NCI-H526 (cell line): Measurements from ENCODE around the gene CHCHD2.
"Not testable (repeated sequence)": the region's sequence is repeated elsewhere in the genome, so short reads cannot be mapped to it uniquely, and the experiment has no call there.

Source experiments
- DNase-seq, 2 experiments: peaks; one replicate each; lab custom pipeline; 2025; lab: John Stamatoyannopoulos, UW

The CHCHD2 gene

DNA sequence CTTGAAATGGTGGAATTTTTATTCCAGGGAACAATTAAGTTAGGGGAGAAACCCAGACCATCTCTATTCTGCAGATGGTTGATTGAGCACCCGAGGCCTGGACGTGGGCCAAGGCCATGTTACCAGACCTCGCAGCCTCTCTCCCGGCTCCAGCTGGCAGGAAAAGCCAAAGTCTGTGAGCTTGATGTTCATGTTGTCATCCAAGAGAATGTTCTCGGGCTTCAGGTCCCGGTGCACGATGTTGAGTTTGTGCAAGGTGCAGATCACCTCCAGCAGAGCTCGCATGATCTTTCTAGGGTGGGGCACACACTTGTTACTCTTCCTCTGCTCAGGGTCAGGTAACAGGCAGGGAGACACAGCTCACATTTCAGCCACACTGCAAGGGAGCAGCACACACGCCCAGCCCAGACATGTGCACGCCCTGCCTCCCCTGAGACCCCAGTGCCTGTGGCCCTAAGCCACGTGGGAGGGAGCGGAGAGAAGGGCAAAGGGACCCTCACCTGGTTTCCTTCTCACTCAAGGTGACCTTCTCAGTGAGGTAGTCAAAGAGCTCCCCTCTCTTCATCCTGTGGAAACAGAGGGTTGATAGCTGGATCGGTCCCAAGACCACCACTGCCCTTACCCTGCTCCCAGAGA lies 23.0 kb downstream of the CHCHD2 start:
- DNase-seq: no peak

DNA sequence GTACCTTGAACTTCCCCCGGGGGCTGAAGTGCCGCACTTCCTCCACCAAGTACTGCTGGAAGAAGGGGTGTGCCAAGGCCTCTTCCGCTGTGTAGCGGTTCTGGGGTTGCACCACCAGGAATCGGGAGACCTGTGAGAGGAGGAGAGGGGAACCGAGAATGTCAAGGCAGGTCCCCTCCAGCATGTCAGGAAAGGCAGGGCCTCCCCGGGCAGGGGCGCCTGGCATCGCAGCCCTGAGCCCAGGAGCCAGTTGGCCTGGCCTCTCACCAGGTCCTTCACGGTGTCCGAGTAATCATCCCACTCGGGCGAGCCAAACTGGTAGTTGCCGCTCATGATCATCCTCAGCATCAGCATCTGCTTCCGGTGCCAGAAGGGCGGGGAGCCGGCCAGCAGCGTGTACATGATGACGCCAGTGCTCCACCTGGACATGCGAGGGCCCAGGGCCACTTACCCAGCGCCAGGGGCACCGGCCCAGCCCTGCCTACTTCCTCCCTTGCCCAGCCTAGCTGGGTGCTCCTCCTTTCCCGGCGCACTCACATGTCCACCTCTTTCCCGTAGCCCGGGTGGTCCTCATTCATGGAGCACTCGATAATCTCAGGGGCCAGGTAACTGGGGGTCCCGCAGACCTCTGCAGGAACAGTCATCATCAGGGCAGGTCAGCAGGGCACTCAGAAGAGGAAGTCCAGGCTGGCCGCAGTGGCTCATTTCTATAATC lies 24.5 kb downstream of the CHCHD2 start:
- DNase-seq: no peak

DNA sequence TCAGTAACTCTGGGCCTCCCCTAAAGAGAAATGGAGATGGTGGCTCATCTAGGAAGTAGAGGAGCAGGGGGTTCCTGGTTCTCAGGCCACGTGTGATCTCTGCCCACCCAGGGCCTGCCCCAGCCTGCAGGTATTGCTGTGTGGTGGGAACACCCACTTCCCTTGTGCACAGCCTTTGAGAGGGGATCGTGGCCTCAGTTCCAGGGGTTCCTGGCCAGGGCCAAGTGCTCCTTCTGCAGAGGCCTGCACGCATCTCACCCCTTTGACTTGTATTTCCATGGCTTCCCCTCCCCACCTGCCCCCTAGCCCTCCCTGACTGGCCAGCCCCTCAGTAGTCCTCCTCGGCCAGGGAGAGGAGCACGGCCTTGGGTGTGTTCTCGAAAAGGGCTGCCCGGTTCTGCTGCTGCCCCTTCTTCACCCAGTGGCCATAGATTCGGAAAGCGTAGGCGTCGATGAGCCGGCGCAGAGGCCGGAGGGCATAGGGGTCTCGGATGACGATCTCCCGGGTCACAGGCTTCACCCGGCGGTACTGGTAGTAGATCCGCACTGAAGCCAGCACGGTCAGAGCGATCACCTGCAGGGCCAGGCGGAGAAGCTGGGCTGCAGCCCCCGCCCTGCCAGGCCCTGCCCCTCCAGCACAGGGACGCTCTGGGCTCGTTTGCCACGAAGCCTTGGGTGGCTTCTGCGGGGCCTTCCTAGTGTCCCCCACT lies 25.4 kb downstream of the CHCHD2 start:
- DNase-seq: not testable (repeated sequence)

DNA sequence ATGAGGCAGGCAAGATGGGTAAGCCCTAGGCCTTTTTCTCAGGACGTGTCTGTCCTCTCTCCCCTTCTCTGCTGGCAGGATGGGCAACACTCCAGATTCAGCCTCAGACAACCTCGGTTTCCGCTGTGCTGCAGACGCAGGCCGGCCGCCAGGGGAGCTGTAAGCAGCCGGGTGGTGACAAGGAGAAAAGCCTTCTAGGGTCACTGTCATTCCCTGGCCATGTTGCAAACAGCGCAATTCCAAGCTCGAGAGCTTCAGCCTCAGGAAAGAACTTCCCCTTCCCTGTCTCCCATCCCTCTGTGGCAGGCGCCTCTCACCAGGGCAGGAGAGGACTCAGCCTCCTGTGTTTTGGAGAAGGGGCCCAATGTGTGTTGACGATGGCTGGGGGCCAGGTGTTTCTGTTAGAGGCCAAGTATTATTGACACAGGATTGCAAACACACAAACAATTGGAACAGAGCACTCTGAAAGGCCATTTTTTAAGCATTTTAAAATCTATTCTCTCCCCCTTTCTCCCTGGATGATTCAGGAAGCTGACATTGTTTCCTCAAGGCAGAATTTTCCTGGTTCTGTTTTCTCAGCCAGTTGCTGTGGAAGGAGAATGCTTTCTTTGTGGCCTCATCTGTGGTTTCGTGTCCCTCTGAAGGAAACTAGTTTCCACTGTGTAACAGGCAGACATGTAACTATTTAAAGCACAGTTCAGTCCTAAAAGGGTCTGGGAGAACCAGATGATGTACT lies 26.7 kb downstream of the CHCHD2 start:
- peak in 1 of 2 experiments; percentile 12 for DNase-seq

DNA sequence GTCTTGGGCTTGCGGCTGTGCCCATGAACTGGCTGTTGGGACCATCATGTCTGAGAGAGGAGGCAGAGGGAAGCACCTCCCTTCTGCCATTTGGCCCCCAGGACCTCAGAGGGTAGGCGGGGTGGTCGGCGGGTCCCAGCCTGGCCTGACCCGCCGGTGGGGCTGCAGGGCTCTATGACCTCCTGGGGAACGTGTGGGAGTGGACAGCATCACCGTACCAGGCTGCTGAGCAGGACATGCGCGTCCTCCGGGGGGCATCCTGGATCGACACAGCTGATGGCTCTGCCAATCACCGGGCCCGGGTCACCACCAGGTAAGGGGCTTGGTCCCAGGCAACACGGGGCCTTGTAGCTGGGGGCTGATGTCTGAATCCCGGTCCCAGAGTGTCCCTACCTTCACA lies 28.1 kb downstream of the CHCHD2 start:
- no peak for DNase-seq

DNA sequence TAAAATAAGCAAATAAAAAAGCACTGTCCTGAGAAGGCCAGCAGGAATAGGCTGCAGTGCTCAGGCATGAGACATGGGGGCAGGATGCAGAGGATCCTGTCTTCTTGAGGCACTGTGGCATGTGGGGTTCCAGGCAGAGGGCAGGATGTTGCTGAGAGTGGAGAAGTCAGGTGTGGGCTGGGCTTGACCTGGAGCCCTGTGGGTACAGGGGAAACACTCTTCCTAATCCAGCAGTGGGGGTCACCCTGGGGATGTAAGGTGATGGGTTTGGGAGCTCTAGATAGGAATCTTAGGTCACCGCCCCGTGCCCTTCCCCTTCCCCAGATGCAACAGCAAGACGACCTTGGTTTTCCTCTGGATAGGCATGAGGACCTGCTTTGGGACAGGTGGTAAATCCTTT lies 28.6 kb downstream of the CHCHD2 start:
- no peak for DNase-seq

DNA sequence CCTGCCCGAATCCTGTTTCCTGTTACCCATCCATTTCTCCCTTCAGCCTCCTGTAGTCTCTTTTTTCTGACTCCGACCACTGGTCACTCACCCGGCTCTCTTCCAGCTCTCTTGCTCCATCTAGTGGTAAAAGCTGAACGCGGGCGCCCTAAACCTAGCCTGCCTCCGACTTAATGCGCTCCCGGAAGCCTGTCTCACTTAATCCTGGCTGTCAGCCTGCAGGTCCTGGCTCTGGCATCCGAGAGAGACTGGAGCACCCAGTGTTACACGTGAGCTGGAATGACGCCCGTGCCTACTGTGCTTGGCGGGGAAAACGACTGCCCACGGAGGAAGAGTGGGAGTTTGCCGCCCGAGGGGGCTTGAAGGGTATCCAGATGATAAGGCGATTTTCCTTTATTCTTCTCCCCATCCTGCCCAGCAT lies 31.9 kb downstream of the CHCHD2 start:
- peak; percentile 73 to 85 for DNase-seq

DNA sequence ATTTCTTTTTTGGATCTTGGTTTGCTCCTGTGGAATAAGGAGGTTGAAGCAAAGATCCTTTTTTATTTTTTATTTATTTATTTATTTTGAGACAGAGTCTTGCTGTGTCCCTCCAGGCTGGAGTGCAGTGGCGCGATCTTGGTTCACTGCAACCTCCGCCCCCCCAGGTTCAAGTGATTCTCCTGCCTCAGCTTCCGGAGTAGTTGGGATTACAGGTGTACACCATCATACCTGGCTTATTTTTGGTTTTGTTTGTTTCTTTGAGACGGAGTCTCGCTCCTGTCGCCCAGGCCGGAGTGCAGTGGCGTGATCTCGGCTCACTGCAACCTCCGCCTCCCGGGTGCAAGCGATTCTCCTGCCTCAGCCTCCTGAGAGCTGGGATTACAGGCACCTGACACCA lies 39.9 kb downstream of the CHCHD2 start:
- not testable (repeated sequence) for DNase-seq

DNA sequence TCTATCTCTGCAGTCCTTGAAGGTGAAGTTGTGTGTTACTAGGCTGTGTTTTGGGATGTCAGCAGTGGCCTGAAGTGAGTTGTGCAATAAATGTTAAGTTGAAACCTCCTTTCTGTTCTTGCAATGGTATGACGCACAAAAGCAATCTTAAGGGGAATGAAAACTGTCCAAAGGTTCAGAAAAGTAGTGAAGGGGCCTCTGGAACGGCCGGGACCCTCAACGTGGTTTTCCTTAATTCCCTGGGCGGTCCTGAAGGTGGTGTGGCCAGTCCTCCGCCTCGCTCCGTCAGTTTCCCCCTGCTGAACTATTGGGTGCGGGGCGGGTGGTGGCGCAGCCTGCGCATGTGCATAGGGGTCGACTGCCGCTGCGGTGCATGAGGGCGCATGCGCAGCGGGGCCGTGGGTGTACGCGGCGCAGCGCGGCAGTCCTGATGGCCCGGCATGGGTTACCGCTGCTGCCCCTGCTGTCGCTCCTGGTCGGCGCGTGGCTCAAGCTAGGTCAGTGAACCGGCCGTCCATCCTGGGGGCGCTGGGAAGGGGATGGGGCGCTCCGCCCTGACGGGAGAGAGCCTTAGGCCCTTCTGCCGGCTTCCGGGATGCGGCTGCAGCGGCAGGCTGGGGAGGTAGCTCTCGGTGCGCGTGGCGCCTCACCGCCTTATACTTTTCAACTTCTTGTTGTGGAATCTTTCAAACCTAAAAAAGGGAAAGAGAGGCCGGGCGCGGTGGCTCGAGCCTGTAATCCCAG lies 42.2 kb downstream of the CHCHD2 start, which contains the start of gene SUMF2:
SUMF2 (plus strand) TSS at position 405 of the 744 bp plus-strand sequence; CDS start at position 431, 26 bp downstream.
- peak; percentile 71 to 91 for DNase-seq

DNA sequence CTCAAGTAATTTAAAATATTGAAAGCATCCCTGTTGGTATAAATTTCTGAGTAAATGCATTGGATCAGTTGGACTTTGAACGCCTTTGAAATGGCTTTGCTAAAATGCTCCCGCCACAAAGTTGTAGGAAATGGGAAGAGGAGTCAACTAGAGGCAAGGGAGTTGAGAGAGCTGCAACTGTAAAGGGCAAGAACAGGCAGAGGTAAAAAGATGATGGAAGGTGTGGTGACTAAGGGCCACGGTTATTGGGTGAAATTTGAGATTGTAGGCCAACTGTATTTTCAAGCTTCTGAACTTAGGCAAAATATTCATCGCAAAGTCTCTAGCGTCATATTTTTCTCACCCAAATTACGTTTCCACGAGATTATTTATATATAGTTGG lies 42.8 kb downstream of the CHCHD2 start:
- peak in 1 of 2 experiments; percentile 34 for DNase-seq

DNA sequence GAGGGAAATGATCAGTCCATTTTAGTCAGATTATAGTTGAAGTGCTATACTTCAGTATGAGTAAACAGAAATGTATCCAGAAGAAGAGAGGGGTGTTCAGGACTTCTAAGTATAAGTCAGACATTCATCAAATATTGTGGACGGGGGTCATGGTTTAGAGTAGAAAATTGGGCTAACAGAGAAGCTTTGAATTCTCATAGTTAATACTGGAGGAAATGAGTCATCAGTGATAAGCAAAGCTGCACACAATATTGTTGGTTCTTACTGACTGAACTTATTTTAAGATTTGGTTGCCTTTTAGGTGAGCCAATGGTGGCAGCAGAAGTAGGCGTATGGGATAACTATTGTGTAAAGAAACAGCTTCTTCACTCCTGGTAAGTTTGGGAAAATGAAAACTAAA lies 43.9 kb downstream of the CHCHD2 start:
- no peak for DNase-seq

DNA sequence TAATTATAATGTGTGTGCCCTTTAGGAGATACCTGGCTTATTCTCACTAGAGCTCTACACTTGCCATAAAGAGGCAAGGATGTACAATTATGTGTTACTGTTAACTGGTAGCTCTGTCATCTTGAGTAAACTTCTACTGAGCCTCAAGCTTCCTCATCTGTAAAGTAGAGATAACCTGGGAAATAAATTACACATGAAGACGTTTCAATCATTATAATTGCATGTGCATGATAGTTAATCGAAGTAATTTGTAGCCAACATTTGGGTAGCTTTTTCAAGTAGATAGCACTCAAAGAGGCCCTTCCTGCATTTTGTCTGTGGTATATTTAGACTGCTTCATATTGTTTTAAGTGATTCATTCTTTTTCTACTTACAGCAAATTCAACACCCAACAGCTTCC lies 52.3 kb downstream of the CHCHD2 start:
- DNase-seq: no peak

DNA sequence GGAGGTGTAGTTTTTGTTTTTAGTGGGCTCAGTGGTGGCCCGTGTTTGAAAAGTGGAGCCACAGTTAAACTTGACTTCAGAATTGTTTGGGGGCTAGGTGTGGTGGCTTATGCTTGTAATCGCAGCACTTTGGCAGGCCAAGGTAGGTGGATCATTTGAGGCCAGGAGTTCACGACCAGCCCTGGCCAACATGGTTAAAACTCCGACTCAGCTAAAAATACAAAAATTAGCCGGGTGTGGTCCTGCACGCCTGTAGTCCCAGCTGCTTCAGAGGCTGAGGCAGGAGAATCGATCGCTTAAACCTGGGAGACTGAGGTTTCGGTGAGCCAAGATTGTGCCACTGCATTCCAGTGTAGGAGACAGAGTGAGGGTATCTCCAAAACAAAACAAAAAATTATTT lies 52.9 kb downstream of the CHCHD2 start:
- no peak for DNase-seq
